KBM-7 (cell line): Measurements from ENCODE around the gene ANKRD65.
"Not testable (repeated sequence)": the region's sequence is repeated elsewhere in the genome, so short reads cannot be mapped to it uniquely, and the experiment has no call there.

Experiments used
- DNase-seq: peaks from one replicate; pipeline ENCODE4 v3.0.0-alpha.2; 2015
- in situ Hi-C: fragments of 300-500 bp; cut with MboI; formaldehyde crosslinking; loops from 2 replicates; pipeline ENCODE4 v1.14.3; 2020; ENCODE audit warnings: low sequenced_read_pairs, low pct_unique_long_range_greater_than_20kb, mixed read lengths

Gene ANKRD65

GRCh38 chr1:1432274-1432950, 11.3 kb upstream of the ANKRD65 start:
- in situ Hi-C loops: no loop called here
- DNase-seq: no peak

- in situ Hi-C loops: no loop called here
- no peak for DNase-seq
Observed at GRCh38 chr1:1431845-1432273, 10.8 kb upstream of the ANKRD65 start.

- no peak for DNase-seq
- in situ Hi-C loops: no loop called here
Observed at GRCh38 chr1:1430992-1431844, 10.1 kb upstream of the ANKRD65 start.

GRCh38 chr1:1430114-1430982, 9.3 kb upstream of the ANKRD65 start:
- in situ Hi-C loops: no loop called here
- no peak for DNase-seq

- no peak for DNase-seq
- in situ Hi-C loops: no loop called here
Observed at GRCh38 chr1:1429671-1430073, 8.6 kb upstream of the ANKRD65 start.

GRCh38 chr1:1428967-1429366, 7.9 kb upstream of the ANKRD65 start:
- DNase-seq, in situ Hi-C loops: not testable (repeated sequence)

- no peak for DNase-seq
- in situ Hi-C loops: no loop called here
Observed at GRCh38 chr1:1428174-1428573, 7.1 kb upstream of the ANKRD65 start.

- in situ Hi-C loops: no loop called here
- DNase-seq: no peak
Observed at GRCh38 chr1:1427820-1428148, 6.7 kb upstream of the ANKRD65 start.

GRCh38 chr1:1427106-1427819, 6.2 kb upstream of the ANKRD65 start:
- no peak for DNase-seq
- in situ Hi-C loops: no loop called here

GRCh38 chr1:1426496-1427105, 5.5 kb upstream of the ANKRD65 start:
- in situ Hi-C loops: no loop called here
- DNase-seq: no peak

- no peak for DNase-seq
- in situ Hi-C loops: no loop called here
Observed at GRCh38 chr1:1425753-1426495, 4.8 kb upstream of the ANKRD65 start.

- in situ Hi-C loops: no loop called here
- DNase-seq: no peak
Observed at GRCh38 chr1:1425426-1425752, 4.3 kb upstream of the ANKRD65 start.

- in situ Hi-C loops: no loop called here
- DNase-seq: no peak
Observed at GRCh38 chr1:1424707-1425106, 3.6 kb upstream of the ANKRD65 start.

GRCh38 chr1:1423245-1423597, 2.1 kb upstream of the ANKRD65 start:
- in situ Hi-C loops: no loop called here
- DNase-seq: no peak

GRCh38 chr1:1422465-1423244, 1.6 kb upstream of the ANKRD65 start:
- DNase-seq: no peak
- in situ Hi-C loops: no loop called here

- in situ Hi-C loops: no loop called here
- no peak for DNase-seq
Observed at GRCh38 chr1:1421907-1422464, 910 bp upstream of the ANKRD65 start.

- in situ Hi-C loops: no loop called here
- DNase-seq: no peak
Observed at GRCh38 chr1:1420654-1421141, 378 bp downstream of the ANKRD65 start.
